Inflammatory macrophage treated with lipopolysaccharide for 1 hour (primary cell): ENCODE results near the gene LANCL1.

ENCODE experiments used
- DNase-seq, 2 donors: peaks; one replicate each; pipeline ENCODE4 v3.0.0-alpha.2; 2020 to 2022

Gene LANCL1, protein sequence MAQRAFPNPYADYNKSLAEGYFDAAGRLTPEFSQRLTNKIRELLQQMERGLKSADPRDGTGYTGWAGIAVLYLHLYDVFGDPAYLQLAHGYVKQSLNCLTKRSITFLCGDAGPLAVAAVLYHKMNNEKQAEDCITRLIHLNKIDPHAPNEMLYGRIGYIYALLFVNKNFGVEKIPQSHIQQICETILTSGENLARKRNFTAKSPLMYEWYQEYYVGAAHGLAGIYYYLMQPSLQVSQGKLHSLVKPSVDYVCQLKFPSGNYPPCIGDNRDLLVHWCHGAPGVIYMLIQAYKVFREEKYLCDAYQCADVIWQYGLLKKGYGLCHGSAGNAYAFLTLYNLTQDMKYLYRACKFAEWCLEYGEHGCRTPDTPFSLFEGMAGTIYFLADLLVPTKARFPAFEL

DNA sequence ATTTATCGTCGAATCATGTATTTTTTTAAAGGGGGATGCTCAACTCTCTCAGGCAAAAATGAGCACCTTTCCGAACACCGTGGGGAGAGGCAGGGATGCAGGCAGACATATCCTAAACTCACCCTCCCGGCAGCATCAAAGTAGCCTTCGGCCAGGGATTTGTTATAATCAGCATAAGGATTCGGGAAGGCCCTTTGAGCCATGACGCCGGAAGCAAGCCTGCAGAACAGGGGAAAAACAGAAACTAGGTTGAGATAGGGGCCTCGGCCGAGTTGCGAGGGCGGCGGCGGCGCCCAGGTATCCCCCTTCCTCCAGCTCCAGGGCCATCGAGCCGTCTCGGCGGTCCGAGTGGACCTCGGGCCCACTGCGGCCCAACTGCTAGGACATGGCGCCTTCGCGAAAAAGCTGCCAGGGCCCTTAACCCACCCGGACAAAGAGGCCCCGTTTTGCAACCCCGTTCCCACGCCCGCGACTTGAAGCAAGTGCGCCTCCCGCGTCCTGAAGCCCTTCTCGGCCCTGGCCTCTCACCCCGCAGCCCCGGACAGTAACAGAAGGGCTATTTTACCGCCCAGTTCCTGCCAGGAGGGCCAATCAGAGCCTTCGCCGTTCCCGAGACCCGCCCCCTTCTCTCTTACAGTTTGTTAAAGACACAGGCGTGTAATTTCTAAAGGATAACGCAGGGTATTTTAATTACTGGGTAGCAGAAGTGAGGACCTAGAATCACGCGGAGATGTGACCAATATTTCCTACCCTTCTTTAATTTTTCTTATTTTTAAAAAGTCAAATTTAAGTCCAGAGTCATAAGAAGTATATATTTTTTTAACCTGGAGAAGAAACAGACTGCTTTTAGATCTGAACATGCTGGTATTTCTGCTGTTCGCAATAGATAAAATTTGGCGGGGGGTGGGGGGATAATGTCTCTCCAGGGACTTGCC lies at the start of gene LANCL1:
TSS of gene LANCL1 (minus strand) at position 566 of the 935 bp plus-strand sequence. CDS start at position 203, 363 bp downstream.
- DNase-seq = peak; percentile 85 to 92

DNA sequence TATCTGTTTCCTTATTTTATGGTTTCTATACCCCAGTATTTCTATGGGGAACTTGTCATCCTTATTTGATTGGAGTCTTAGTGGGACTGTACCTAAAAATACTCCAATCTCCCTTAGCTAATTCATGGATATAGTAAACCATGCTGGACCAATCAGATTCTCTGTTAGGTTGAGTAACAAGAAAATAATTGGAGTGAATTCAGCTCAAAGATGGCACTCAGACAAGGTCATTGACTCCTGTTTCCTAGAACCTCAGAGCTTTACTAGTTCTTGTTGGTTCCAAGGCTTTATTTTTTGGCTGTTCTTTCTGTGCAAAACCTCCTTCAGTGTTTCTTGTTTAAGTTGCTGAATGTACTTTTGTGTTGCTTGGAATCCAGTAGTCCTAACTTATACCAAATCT lies 48.0 kb upstream of the LANCL1 start:
- DNase-seq = no peak

DNA sequence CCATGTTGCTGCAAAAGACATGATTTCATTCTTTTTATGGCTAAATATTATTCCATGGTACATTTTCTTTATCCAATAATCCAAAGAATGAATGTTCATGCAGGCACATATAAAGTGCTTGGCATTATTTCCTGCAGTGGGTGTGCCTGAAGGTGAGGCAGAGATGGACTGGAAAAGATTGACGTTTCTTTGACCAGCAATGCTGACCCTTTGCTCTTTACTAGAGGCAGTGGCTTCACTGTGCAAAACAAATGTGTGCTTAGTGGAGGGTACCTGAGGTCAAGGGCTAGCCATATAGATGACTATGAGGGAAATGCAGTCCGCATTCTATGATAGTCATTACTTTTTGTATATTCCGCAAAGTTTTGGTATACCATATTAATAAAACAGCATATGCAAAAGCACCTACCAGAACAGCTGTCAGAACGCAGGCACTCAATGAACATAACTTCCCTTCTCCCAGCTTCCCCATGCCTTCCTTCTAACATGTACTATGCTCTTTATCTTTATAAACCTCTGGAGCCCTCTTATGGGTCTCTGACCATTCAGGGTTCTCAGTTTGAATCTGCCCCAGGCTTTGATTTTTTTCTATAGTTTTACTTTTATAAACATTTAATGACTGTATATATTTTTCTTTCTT lies 47.2 kb upstream of the LANCL1 start:
- no peak for DNase-seq

DNA sequence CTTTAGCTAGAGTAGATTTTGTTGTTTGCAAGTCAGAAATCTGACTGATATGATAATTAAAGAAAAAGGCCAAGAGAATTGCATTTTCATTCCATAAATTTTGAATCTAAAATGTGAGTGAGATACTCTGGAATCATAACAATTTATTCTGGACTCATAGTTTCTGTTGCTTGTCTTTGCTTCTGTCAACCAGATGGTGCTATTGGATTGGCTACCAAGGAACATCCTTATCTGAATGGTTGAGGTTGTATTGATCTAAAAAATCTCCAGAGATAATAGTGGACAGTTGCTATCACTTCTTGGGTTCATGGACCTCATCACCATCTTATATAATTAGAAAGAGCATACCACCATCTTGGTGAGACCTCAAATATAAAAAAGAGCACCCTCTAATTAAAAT lies 45.8 kb upstream of the LANCL1 start:
- DNase-seq = no peak

DNA sequence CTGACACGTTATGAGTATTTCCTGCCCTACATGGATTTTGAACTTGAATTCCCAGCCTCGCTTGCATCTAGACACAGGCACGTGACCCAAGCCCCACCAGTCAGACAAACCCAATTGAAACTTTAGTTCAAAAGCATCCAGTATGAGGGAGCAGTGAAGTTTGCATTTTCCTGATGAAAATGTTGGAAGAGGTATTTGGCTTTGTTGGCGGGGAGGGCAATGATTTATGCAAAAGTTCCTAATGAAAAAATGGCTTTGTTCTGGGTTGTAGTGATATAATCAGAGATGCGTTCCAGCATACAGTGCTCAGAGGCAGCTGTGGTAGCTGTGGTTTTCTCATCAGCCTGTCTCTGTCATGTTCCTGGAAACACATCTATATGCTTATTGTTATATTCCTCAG lies 43.0 kb upstream of the LANCL1 start:
- DNase-seq = no peak

DNA sequence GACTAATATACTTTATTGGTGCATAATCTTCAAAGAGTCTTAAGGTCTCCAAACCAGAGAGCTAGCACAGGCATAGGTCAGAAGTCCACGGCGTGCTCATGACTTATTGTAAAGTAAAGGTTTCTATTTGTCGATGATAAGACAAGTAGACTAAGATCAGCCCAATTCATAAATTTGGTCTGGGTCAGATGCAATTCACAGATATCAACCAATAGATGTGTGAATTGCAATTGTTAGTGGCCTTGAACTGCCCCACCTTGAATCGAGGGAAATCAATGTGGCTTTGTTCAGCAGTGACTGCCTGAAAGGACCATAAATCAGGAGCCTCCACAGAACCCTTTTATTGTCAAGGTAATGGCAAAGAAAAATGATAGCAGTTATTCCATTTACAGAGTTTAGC lies 40.7 kb upstream of the LANCL1 start:
- no peak for DNase-seq

DNA sequence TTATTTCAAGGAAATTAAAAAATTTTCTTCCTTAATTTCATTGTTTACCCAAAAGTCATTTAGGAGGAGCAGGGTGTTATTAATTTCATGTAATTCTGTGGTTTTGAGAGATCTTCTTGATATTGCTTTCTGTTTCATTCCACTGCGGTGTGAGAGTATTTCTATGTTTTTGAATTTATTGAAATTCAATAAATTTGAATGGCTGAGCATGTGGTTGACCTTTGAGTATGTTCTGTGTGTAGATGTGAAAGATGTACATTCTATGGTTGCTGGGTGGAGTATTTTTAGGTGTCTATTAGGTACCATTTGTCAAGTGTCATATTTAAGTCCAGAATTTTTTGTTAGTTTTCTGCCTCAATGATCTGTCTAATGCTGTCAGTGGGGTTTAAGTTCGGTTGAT lies 39.4 kb upstream of the LANCL1 start:
- no peak for DNase-seq

DNA sequence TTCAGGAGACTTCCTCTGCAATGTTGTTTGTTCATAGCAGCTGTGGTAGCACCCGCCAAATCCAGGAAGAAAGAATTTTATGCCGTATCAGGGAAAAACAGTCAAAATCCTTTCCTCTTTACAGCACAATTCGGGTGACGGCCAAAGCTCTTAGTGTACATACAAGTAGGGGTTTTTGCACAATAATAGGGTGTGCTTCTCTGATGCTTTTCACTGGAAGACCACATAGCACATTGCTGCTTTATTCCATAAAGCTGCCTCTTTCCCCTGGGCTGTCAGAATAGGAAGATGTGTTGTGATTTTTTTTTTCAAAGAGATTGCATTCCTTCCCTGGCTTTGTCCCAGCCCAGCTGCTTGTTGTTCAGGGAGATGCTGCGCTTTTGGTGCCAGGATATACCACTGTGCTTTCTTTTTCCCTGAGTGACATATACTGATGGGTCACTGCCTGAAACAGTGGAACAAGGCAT lies 27.2 kb upstream of the LANCL1 start:
- no peak for DNase-seq

DNA sequence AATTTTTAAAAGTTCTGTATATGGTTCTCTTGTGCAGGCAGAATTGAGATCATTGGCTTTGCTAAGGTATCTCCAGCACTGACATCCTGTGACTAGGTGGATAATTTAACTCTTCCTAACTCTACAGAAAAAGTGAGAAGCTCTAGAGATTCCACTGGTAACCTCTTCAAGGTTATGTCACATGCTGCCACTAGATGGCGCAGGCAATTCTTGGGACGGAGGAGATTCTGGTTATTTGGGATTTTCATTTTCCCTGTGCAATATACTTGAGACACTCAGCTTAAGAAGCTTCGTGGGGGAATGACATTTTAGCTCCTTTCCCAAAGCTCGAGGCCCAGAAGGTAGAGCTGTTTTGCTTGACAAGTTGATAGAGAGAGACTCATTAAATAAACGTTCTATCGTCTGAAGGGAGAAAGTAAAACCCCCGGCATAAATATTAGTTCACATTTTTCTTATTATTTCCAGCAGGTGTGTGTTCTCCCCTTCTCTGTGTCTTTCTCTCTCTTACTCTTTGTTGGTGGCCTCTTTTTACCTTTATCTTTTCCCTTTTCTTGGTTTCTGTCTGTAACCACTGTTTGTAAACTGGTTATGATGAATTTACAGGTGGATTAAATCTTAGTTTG lies 26.6 kb upstream of the LANCL1 start:
- peak; percentile 12 to 56 for DNase-seq

DNA sequence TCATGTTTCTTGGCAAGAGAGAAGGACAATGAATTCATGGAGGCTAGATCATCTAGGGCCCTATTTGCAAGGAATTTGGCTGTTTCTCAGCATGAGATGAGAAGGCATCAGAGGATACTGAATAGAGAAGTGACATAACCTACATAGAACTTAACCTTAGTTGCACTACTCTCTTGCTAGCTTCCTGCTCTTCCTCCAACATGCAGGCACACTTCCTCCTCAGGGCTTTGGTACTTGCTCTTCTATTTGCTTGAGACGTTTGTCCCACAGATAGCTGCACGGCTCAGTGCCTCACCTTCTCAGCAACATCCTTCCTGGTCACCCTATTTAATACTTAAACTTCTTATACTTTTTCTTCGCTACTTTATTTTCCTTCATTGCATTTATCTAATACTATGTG lies 20.0 kb upstream of the LANCL1 start:
- DNase-seq = no peak

DNA sequence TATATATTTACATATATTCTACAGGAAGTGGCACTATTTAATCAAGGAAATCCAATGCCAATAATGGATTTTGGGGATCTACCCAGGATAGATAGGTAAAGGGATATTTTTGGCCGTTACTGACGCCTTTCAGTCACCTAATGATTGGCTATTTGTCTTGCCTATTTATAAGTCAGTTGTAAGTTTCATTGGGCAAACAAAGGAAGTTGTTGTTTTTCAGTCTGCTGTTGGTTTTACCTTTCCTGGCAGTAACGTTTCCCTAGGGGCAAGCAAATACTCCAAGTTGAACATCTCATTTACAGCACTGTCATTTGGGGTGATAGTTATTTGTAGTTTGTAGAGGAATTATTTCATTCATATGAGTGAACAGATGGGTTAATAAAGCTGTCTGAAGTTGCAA lies 17.0 kb upstream of the LANCL1 start:
- no peak for DNase-seq

DNA sequence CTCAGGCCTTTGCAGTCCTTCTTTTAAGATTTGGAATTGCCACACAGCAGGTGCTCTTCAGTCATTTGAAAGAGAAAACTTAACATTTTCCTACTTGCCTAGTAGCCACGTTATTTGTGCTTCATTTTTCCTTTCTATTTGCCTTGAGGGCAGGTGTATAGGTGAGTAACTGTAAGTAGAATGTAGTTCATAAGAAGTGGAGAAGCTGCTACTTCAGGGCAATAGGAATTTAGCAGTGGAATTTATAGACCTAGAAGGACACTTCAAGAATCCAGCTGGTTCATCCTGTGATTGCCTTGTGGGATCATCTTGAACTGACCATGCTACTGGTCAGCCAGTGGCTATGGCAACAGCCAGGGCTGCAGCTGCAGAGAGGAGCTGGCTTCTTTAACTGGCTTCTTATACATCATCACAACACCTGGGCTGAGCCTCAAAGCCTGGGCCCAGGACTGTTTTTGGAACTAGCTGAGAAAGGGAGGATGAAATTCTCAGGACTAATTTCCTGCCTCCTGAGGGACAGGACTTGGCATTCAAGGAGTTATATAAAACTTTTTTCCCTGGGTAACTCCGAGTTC lies 5.1 kb upstream of the LANCL1 start:
- DNase-seq = no peak

DNA sequence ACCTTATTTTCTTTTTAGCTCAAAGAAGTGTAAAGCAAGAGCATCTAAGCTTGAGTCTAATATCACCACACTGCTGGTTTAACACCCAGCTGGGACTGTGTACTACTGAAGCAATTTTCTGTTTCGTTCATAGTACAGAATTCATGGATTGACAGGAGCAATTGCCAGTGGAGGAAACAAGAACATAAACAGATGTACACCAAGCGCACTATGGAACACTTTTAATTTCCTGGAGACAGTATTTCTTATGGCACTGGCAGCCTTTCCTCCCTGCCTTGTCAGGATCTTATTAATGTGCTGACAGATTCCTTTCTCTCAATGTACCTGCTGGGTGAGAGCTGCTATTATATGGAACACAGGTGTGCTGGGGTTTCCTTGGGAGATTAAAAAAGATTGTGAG lies 4.2 kb upstream of the LANCL1 start:
- no peak for DNase-seq

DNA sequence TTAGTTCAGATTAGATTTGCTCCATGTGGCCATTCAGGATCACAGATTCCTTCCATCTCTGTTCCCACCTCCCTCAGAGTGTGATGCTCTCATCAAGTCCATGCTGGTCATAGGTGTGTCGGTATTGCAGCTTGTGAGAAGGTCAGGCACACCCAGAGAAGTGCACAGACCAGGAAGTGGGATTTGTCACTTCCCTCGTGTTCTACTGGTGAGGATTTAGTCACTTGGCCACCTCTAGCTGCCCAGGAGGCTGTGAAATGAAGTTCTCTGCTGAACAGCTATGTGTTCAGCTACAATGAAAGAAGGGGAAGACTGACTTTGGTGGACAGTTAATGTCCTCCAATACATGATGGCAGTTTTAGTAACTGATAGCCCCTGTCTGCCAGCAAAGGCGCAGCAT lies 3.5 kb upstream of the LANCL1 start:
- DNase-seq = no peak

DNA sequence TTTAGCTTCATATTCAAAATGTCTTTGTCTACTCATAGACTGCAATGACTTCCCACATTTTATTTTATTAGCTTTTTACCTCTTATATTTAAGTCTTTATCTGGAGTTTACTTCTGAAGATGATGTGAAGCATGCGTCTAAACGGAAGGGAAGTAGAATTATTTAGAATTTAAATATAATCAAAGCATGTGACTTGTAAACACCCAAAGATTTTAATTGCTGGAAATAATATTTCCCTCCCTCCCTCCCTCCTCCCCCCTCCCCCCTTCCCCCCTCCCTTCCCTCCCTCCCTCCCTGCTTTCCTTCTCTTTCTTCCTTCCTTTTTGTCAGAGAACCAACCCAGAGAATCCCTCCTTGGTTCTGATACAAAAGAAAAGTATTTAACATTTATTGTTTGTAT lies 2.1 kb upstream of the LANCL1 start:
- DNase-seq = no peak

DNA sequence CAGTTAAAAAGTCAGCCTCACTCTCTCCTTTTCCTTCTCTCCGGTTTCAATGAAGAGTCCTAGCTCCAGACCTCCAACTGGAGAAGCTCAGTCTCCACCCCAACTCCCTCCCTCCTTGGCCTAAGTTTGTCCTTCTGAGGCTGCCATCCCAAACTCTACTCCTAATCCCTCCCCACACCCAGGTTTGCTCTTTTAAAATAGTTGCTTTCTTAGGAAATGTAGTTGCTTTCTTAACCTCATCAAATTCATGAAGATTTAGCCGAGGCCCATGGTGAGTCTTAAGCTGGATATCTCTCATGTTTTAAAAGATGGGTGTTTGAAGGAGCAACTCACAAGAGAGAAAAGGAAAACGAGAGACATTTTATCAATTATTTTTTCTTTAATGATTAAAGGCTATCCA lies 937 bp upstream of the LANCL1 start:
- no peak for DNase-seq

DNA sequence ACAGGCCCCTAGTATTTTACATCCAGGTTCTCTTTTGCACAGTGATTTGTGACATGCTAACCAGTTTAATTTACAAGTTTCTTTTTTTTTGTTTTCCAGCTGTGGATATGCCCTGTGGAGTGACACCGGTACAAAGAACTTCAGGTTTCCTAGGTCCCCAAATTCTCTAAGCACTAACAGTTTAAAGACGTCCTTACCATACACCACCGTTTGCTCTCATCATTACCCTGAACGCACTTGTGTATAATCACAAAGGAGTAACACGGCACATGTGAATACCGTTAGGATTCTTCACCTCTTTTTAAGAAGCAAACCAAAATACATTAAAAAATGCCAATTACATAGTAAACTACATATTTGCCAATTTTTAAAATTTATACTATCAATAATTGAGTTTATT lies 853 bp downstream of the LANCL1 start:
- no peak for DNase-seq

DNA sequence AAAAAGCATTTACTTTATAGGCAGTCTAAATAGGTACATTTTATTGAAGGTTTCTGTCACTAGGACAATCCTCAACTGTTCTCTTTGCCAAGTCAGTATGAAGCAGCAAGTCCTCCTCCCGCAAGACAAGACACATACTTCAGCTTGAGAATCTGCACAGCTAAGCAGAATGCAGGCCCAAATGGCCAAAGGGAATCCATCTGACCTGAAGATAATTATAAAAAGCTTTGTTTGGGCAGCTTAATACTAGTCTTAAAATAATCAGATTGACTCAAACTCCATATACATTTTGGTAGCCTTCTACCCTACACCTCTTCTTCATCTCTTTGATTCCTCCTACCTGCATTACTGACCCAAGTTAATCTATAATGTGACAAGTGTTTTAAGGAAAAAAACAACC lies 1.8 kb downstream of the LANCL1 start:
- DNase-seq = no peak

DNA sequence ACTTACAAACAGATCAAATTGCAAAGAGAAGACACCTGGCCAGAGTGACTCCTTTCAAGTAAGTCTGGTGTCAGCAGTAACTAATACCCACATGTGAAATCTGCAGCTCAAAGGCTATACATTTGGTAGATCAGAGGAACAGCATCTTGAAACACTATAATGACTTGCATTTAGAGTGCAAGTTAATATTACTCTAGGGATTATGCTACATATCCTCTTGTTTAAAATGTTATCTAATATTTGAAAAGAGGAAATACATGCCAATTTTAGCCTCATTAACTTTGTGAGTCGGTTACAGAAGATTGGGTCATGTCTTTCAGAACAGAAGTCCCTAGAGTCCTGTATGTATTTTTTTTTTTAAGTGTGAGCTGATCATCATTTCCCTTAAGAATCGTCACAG lies 15.2 kb downstream of the LANCL1 start:
- DNase-seq = no peak

DNA sequence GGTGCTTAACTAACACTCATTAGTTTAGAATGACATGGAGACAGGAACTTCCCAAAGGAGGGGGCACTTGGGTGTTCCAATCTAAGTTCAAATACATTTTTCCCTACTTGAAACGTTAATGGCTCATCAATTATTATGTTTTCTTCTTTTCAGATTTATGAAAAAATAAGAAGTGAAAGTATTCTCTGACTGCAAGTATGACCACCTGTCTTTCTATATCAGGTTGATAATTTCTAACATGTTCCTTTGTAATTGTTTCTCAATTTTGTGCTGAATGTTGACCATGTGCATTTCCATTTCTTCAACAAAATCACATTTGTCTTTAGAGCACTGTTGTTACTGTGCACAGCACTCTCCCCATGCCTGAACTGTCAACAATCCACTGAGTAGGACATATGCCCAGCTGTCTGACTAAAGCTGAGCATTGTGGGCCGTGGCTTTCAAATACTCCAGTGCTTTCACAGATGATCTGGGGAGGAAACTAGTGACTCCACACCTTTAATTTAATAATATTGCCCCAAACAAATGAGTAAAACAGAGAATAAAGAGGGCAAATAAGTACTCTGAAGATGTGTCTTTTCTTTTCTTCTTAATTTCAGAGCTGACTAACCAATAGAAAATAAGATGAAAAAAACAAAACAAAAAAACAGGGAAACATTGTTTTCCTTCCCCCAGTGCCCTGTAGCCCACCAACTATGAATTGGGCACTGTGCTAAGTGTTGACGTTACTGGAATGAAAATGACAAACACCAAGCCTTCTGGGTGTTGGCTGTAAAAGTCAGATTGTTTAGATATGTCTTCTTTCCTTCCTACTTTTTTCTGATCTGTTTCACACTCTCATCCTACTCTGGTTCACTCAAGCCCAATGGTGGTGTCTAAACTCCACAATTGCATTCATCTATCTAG lies 16.0 kb downstream of the LANCL1 start:
- no peak for DNase-seq

DNA sequence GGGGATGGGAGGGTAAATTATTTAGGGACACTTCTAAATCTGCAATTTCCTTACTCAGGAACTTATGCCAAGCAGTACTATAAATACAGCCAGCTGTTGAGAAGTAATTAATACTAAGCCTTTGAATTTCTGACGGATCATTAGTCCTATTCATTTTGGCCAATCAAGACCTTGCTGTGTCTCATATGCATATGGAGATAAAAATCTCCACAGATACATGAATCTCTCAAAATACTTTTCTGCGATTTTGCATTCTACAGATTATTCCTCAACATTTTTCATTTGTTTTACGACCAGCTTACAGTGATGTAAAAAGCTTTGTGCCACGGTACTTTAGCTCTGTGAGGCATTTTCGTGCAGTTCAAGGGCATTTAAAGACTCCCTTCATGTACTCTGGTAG lies 16.7 kb downstream of the LANCL1 start:
- no peak for DNase-seq

DNA sequence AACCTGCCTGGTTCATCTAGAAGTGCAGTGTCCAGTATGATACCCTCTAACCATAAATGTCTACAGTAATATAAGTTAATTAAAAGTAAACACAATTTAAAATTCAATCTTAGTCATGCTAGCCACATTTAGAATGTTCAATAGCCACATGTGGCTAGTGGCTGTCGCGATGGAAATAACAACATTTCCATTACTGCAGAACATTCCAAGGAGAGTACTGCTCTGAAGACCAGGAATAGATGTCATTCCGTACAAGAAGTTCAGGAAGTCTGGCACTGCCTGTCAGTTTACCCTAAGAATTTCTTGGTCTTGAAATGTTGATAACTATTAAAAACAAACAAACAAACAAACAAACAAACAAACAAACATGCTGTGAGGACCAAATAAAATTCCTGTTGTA lies 17.2 kb downstream of the LANCL1 start:
- no peak for DNase-seq
